Anterior cingulate cortex (tissue), 58 donors: ENCODE measurements around the gene KDELR3.
"Not testable (repeated sequence)": the region's sequence is repeated elsewhere in the genome, so short reads cannot be mapped to it uniquely, and the experiment has no call there.

Experiments
- DNase-seq, 58 donors: peaks; one replicate each; lab custom pipeline; 2025; lab: John Stamatoyannopoulos, UW

The KDELR3 gene

GRCh38 chr22:38455076-38455529 is 12.8 kb upstream of the KDELR3 start, which contains the start of gene KCNJ4:
KCNJ4 (minus strand) TSS chr22:38455199; CDS start chr22:38428132, 27,067 bp downstream.
- no peak for DNase-seq

GRCh38 chr22:38455530-38456271 is 12.2 kb upstream of the KDELR3 start:
- peak in 16 of 58 donors; percentile 7 to 70 (median 38) for DNase-seq

- no peak for DNase-seq
These were observed 11.5 kb upstream of the KDELR3 start for GRCh38 chr22:38456272-38456835.

GRCh38 chr22:38456841-38457699 is 10.8 kb upstream of the KDELR3 start:
- peak in 9 of 58 donors; percentile 10 to 58 (median 33) for DNase-seq

GRCh38 chr22:38460426-38460840 is 7.5 kb upstream of the KDELR3 start:
- DNase-seq: no peak

GRCh38 chr22:38461057-38461413 is 6.9 kb upstream of the KDELR3 start:
- DNase-seq: no peak

GRCh38 chr22:38461414-38462081 is 6.3 kb upstream of the KDELR3 start:
- peak in 54 of 58 donors; percentile 25 to 89 (median 66) for DNase-seq

- no peak for DNase-seq
These were observed 4.7 kb upstream of the KDELR3 start for GRCh38 chr22:38462960-38463784.

GRCh38 chr22:38464992-38465672 is 2.8 kb upstream of the KDELR3 start:
- no peak for DNase-seq

GRCh38 chr22:38465673-38466490 is 2.0 kb upstream of the KDELR3 start:
- no peak for DNase-seq

- no peak for DNase-seq
These were observed 425 bp upstream of the KDELR3 start for GRCh38 chr22:38467438-38467903.

GRCh38 chr22:38468443-38469305 is 778 bp downstream of the KDELR3 start:
- DNase-seq: no peak

- no peak for DNase-seq
These were observed 1.4 kb downstream of the KDELR3 start for GRCh38 chr22:38469306-38469781.

- not testable (repeated sequence) for DNase-seq
These were observed 2.3 kb downstream of the KDELR3 start for GRCh38 chr22:38470179-38470578.

- DNase-seq: no peak
These were observed 3.3 kb downstream of the KDELR3 start for GRCh38 chr22:38471237-38471636.

- peak in 4 of 58 donors; percentile 7 to 71 (median 39) for DNase-seq
These were observed 6.2 kb downstream of the KDELR3 start for GRCh38 chr22:38474003-38474607.
